HL-60 (cell line): Measurements from ENCODE around the gene COQ3.

ENCODE experiments used
- DNase-seq, 2 experiments: peaks; one replicate each; pipeline ENCODE4 v3.0.0-alpha.2; 2010 to 2020; ENCODE audit warnings: low read depth in 1 of 2, low spot score in 1 of 2
- H3K27ac ChIP-seq: fragments of 250-450 bp; sonication (Bioruptor Pico); replicated peaks from 2 replicates; pipeline ENCODE4 v1.5.1; 2020; ENCODE audit warnings: mild to moderate bottlenecking, moderate library complexity
- H3K27me3 ChIP-seq: fragments of 250-450 bp; sonication (Bioruptor Pico); 2 replicates; pipeline ENCODE4 v1.5.1; 2021; ENCODE audit warnings: mild to moderate bottlenecking, moderate library complexity; ENCODE audit not compliant: insufficient read depth, poor library complexity, severe bottlenecking
- H3K4me3 ChIP-seq: replicated peaks from 2 replicates; pipeline ENCODE4 v1.5.1; 2011; ENCODE audit warnings: mild to moderate bottlenecking, control low read depth, low read length; ENCODE audit not compliant: insufficient read depth
- CTCF ChIP-seq: IDR thresholded peaks from one replicate; pipeline ENCODE4 v1.5.1; 2011; ENCODE audit warnings: low read length, control low read depth, inconsistent platforms; ENCODE audit not compliant: insufficient read depth
- GABPA ChIP-seq: IDR thresholded peaks from 2 replicates; pipeline ENCODE4 v1.6.1; 2012; ENCODE audit warnings: low read depth
- POLR2AphosphoS5 ChIP-seq: IDR thresholded peaks from 2 replicates; pipeline ENCODE4 v1.6.1; 2012; ENCODE audit warnings: low read depth
- SPI1 ChIP-seq: IDR thresholded peaks from 2 replicates; pipeline ENCODE4 v1.6.1; 2012; ENCODE audit warnings: low read depth, mild to moderate bottlenecking, borderline replicate concordance
- TF ChIP-seq, protein P1 (sequence below): IDR thresholded peaks from 2 replicates; pipeline ENCODE4 v1.6.1; 2012; ENCODE audit warnings: low read depth; ENCODE audit not compliant: insufficient replicate concordance

Gene COQ3

GRCh38 chr6:99431901-99432300 is 37.9 kb upstream of the COQ3 start:
- TF ChIP-seq, protein P1, sequence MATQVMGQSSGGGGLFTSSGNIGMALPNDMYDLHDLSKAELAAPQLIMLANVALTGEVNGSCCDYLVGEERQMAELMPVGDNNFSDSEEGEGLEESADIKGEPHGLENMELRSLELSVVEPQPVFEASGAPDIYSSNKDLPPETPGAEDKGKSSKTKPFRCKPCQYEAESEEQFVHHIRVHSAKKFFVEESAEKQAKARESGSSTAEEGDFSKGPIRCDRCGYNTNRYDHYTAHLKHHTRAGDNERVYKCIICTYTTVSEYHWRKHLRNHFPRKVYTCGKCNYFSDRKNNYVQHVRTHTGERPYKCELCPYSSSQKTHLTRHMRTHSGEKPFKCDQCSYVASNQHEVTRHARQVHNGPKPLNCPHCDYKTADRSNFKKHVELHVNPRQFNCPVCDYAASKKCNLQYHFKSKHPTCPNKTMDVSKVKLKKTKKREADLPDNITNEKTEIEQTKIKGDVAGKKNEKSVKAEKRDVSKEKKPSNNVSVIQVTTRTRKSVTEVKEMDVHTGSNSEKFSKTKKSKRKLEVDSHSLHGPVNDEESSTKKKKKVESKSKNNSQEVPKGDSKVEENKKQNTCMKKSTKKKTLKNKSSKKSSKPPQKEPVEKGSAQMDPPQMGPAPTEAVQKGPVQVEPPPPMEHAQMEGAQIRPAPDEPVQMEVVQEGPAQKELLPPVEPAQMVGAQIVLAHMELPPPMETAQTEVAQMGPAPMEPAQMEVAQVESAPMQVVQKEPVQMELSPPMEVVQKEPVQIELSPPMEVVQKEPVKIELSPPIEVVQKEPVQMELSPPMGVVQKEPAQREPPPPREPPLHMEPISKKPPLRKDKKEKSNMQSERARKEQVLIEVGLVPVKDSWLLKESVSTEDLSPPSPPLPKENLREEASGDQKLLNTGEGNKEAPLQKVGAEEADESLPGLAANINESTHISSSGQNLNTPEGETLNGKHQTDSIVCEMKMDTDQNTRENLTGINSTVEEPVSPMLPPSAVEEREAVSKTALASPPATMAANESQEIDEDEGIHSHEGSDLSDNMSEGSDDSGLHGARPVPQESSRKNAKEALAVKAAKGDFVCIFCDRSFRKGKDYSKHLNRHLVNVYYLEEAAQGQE, result no peak
- TF ChIP-seq SPI1, result no peak
- no peak overlapping the region for H3K27ac ChIP-seq
- H3K4me3 ChIP-seq, result no peak overlapping the region
- no peaks in the 10 kb centered on the region for H3K27me3 ChIP-seq
- DNase-seq, result no peak

GRCh38 chr6:99427988-99428387 is 34.0 kb upstream of the COQ3 start:
- no peak for DNase-seq
- Histone ChIP-seq H3K27me3 (no peaks in the 10 kb centered on the region), H3K27ac (no peak overlapping the region), H3K4me3 (no peak overlapping the region)
- TF ChIP-seq GABPA (no peak), CTCF (no peak), POLR2AphosphoS5 (no peak), SPI1 (no peak)
- TF ChIP-seq, protein P1, result no peak

DNA sequence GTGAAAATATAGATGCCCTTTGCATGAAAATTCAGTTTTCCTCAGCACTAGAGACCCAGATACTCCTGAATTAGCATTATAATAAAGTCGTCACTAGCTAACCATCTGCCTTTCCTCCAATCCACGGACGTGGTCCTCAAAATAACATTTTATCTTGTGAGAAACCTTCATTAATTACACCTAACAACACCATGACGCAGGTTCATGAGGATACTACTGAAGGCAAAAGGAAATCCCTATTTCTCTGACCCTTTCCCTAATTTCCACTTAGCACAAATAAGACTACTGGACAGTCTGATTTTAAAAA is 32.4 kb upstream of the COQ3 start:
- peak overlapping the region; percentile 89 for H3K27ac ChIP-seq

GRCh38 chr6:99425647-99426450 is 31.9 kb upstream of the COQ3 start:
- Histone ChIP-seq H3K27me3 (no peaks in the 10 kb centered on the region), H3K27ac (peak overlapping the region; percentile 89), H3K4me3 (peak overlapping the region; percentile 83)
- peak; percentile 89 to 91 for DNase-seq
- TF ChIP-seq POLR2AphosphoS5, result peak; percentile 76; the same call in 1 of the 2 replicates
- peak; percentile 77; the same call in 1 of the 2 replicates for TF ChIP-seq SPI1
- TF ChIP-seq GABPA, result no peak
- no peak for TF ChIP-seq CTCF
- TF ChIP-seq, protein P1, result peak; percentile 58

More for the DNA sequence above, 32.4 kb upstream of the COQ3 start:
- no peak for DNase-seq
- Histone ChIP-seq H3K4me3 (peak overlapping the region; percentile 83), H3K27me3 (no peaks in the 10 kb centered on the region)
- TF ChIP-seq POLR2AphosphoS5 (no peak), SPI1 (no peak), GABPA (no peak)
